ENCODE measurements around the gene DNAH12. TPM values are rescaled to one million over a fixed set of nuclear protein-coding genes. Genes with fewer than 3 reads are reported as not detected.

DNAH12 gene
- under 1 TPM in 2 of 4 donors, not detected in 2; under 0.01 to 0.03 TPM for total RNA-seq

GRCh38 chr3:57544181-57545125, at the start of gene DNAH12:
TSS of gene DNAH12 (minus strand) at chr3:57544344. CDS start at chr3:57542870, 1,474 bp downstream.
- 5 to 10% methylated on average over 20 of the region's 20 CpGs for WGBS, 2 donors
- no peak for DNase-seq
- no peak within 1 kb of the TSS for H3K27ac ChIP-seq
- intact Hi-C loops (cut with DNase I): no loop called here
- peaks cover 0 to 7% (median 0%) of the 10 kb centered on the region in 4 donors for H3K27me3 ChIP-seq
- H3K36me3 ChIP-seq: no peaks in the 10 kb centered on the region
- peak within 1 kb of the TSS; percentile 10 to 49 (median 28) for H3K4me3 ChIP-seq
- peaks cover 0 to 15% (median 5%) of the 10 kb centered on the region in 3 donors for H3K4me1 ChIP-seq
- no peaks in the 10 kb centered on the region for H3K9me3 ChIP-seq
- TF ChIP-seq CTCF (IDR thresholded peaks at IDR 0.05) (no peak), POLR2A (IDR thresholded peaks at IDR 0.05) (no peak)

GRCh38 chr3:57592306-57592705, 48.2 kb upstream of the DNAH12 start:
- 72 to 75% methylated on average over 6 of the region's 6 CpGs for WGBS, 2 donors
- peaks cover 3 to 44% (median 32%) of the 10 kb centered on the region in 3 donors for H3K4me1 ChIP-seq
- H3K4me3 ChIP-seq: no peak overlapping the region
- H3K9me3 ChIP-seq: no peaks in the 10 kb centered on the region
- H3K27me3 ChIP-seq: no peaks in the 10 kb centered on the region
- TF ChIP-seq CTCF (IDR thresholded peaks at IDR 0.05) (no peak), POLR2A (IDR thresholded peaks at IDR 0.05) (no peak)
- intact Hi-C loops (cut with DNase I): no loop called here
- peaks cover 0 to 26% (median 0%) of the 10 kb centered on the region in 3 donors for H3K36me3 ChIP-seq
- no peak overlapping the region for H3K27ac ChIP-seq
- no peak for DNase-seq

GRCh38 chr3:57587905-57588304, 43.8 kb upstream of the DNAH12 start:
- Histone ChIP-seq H3K4me3 (no peak overlapping the region), H3K9me3 (no peaks in the 10 kb centered on the region), H3K27ac (no peak overlapping the region), H3K27me3 (no peaks in the 10 kb centered on the region), H3K36me3 (peaks cover 0 to 37% (median 0%) of the 10 kb centered on the region in 3 donors), H3K4me1 (peaks cover 0 to 36% (median 11%) of the 10 kb centered on the region in 3 donors)
- TF ChIP-seq CTCF (IDR thresholded peaks at IDR 0.05) (no peak), POLR2A (IDR thresholded peaks at IDR 0.05) (no peak)
- 83 to 89% methylated on average over 2 of the region's 2 CpGs for WGBS, 2 donors
- DNase-seq: no peak
- intact Hi-C loops (cut with DNase I): no loop called here

GRCh38 chr3:57586778-57587177, 42.6 kb upstream of the DNAH12 start:
- Histone ChIP-seq H3K27me3 (no peaks in the 10 kb centered on the region), H3K9me3 (no peaks in the 10 kb centered on the region), H3K36me3 (peaks cover 0 to 43% (median 0%) of the 10 kb centered on the region in 3 donors), H3K4me1 (peaks cover 0 to 32% (median 4%) of the 10 kb centered on the region in 3 donors), H3K27ac (no peak overlapping the region), H3K4me3 (no peak overlapping the region)
- no peak for DNase-seq
- 72 to 79% methylated on average over 6 of the region's 6 CpGs for WGBS, 2 donors
- intact Hi-C loops (cut with DNase I): no loop called here
- TF ChIP-seq POLR2A (IDR thresholded peaks at IDR 0.05): no peak
- no peak for TF ChIP-seq CTCF (IDR thresholded peaks at IDR 0.05)

- WGBS, 2 donors: 80 to 92% methylated on average over 2 of the region's 2 CpGs
Measured at GRCh38 chr3:57583544-57583943, 39.4 kb upstream of the DNAH12 start.

More at GRCh38 chr3:57583544-57583943, 39.4 kb upstream of the DNAH12 start:
- Histone ChIP-seq H3K9me3 (no peaks in the 10 kb centered on the region), H3K4me3 (no peak overlapping the region), H3K27me3 (no peaks in the 10 kb centered on the region), H3K36me3 (peaks cover 0 to 57% (median 4%) of the 10 kb centered on the region in 3 donors), H3K4me1 (peaks cover 0 to 32% (median 4%) of the 10 kb centered on the region in 3 donors), H3K27ac (no peak overlapping the region)
- no peak for DNase-seq
- intact Hi-C loops (cut with DNase I): no loop called here
- TF ChIP-seq CTCF (IDR thresholded peaks at IDR 0.05) (no peak), POLR2A (IDR thresholded peaks at IDR 0.05) (no peak)

All from esophagus squamous epithelium (tissue), 5 donors.